Measurements from ENCODE around the gene TMPRSS3. TPM values are rescaled to one million over a fixed set of nuclear protein-coding genes. Genes with fewer than 3 reads are reported as not detected.

Gene TMPRSS3
- total RNA-seq, 6 experiments from 2014 or later = 0.22 to 0.97 (median 0.71) TPM

DNA sequence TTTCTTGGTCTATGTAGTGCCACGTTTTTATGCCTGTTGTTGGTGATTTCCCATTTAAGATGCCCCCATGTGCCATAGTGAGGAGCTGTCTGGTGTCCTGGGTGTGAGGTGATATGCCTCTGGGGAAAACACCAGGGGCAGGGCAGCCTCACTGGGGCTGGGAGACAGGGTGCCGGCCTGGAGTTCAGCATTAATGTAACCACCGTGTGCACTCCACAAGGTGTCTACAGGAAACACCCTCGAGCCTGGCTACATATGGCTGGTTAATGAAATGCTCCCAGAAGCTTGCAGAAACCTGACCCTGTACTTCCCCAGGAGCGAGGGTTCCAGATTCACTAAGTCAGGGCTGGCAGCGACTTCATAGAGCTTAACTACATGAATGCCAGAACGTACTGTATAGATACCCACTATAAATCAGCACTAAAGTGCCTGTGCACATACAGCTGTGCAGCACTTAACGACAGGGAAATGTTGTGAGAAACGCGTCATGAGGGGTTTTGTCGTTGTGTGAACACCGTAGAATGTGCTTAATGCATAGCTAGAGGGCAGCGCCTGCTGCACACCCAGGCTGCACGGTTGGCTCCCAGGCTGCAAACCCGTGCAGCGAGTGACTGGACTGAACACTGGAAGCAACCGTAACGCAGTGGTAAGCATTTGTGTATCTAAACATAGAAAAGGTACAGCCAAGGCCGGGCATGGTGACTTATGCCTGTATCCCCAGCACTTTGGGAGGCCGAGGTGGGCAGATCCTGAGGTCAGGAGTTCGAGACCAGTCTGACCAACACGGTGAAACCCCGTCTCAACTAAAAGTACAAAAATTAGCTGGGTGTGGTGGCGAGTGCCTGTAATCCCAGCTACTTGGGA, 55.4 kb downstream of the TMPRSS3 start:
- ATAC-seq (no peak), DNase-seq (peak in 1 of 3 donors; percentile 23)
- Histone ChIP-seq H3K4me3 (no peak overlapping the region), H3K36me3 (no peaks in the 10 kb centered on the region), H3K4me1 (no peaks in the 10 kb centered on the region), H3K27me3 (peaks cover 0 to 5% of the 10 kb centered on the region in 2 donors), H3K9me3 (no peaks in the 10 kb centered on the region), H3K27ac (no peak overlapping the region)
- intact Hi-C loops (cut with DNase I) = no loop called here
- no peak for TF ChIP-seq POLR2A (IDR thresholded peaks at IDR 0.05)
- TF ChIP-seq, protein P1, sequence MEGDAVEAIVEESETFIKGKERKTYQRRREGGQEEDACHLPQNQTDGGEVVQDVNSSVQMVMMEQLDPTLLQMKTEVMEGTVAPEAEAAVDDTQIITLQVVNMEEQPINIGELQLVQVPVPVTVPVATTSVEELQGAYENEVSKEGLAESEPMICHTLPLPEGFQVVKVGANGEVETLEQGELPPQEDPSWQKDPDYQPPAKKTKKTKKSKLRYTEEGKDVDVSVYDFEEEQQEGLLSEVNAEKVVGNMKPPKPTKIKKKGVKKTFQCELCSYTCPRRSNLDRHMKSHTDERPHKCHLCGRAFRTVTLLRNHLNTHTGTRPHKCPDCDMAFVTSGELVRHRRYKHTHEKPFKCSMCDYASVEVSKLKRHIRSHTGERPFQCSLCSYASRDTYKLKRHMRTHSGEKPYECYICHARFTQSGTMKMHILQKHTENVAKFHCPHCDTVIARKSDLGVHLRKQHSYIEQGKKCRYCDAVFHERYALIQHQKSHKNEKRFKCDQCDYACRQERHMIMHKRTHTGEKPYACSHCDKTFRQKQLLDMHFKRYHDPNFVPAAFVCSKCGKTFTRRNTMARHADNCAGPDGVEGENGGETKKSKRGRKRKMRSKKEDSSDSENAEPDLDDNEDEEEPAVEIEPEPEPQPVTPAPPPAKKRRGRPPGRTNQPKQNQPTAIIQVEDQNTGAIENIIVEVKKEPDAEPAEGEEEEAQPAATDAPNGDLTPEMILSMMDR (IDR thresholded peaks at IDR 0.05) = no peak
- 85% methylated on average over 19 of the region's 24 CpGs for WGBS (ENCODE audit: insufficient coverage, low coverage, low lambda C conversion rate, missing lambda C conversion rate)

DNA sequence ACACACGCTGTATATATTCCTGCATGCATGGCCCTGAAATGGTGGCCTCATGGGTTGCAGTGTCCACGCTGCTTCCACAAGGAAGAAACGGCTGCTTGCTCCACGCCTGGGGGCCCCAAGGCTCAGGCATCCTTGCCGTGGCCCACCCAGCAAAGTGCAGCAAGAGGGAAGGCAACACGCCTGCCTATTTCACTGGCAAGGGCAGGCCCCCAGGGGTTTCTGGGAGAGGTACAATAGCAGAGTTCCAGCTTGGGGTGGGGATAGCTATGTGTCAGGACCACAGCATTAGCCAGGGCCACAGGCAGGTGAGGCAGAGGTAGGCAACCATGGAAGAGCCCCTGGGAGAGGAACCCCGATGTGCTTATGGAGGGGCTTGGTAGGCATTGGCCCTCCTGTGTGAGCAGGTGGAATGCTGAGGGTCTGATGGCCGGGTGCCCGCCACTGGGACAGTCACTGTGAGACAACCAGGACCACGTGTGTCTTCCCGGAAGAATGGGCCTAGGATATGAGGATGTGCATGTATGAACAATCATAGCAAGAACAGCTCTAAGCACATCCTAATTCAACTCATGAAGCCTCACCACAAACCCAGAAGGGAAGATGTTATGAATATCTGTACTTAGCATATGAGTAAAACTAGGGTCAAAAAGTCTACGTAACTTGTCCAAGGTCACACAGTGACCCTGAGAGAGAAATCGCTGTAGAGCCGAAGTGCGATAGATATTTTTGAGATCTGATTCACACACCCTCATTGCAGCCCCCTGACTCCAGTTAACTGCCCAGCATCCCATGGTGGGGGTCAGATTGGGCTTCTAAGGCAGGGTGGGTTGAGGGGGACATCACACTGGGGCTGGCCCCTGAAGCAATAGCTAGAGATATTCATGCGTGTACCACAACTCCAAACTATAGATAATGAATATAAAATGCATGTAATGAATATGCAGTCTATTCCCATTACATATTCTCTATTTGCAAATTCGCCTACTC, 56.8 kb downstream of the TMPRSS3 start:
- no peaks in the 10 kb centered on the region for H3K36me3 ChIP-seq
- peaks cover 0 to 5% of the 10 kb centered on the region in 2 donors for H3K27me3 ChIP-seq
- 84% methylated on average over 8 of the region's 17 CpGs for WGBS (ENCODE audit: insufficient coverage, low coverage, low lambda C conversion rate, missing lambda C conversion rate)
- H3K9me3 ChIP-seq = no peaks in the 10 kb centered on the region
- no peak overlapping the region for H3K4me3 ChIP-seq
- no peaks in the 10 kb centered on the region for H3K4me1 ChIP-seq
- TF ChIP-seq, protein P1 (IDR thresholded peaks at IDR 0.05) = no peak
- no peak for TF ChIP-seq POLR2A (IDR thresholded peaks at IDR 0.05)
- no peak overlapping the region for H3K27ac ChIP-seq
- ATAC-seq (no peak), DNase-seq (peak in 1 of 3 donors; percentile 29)
- intact Hi-C loops (cut with DNase I) = no loop called here

DNA sequence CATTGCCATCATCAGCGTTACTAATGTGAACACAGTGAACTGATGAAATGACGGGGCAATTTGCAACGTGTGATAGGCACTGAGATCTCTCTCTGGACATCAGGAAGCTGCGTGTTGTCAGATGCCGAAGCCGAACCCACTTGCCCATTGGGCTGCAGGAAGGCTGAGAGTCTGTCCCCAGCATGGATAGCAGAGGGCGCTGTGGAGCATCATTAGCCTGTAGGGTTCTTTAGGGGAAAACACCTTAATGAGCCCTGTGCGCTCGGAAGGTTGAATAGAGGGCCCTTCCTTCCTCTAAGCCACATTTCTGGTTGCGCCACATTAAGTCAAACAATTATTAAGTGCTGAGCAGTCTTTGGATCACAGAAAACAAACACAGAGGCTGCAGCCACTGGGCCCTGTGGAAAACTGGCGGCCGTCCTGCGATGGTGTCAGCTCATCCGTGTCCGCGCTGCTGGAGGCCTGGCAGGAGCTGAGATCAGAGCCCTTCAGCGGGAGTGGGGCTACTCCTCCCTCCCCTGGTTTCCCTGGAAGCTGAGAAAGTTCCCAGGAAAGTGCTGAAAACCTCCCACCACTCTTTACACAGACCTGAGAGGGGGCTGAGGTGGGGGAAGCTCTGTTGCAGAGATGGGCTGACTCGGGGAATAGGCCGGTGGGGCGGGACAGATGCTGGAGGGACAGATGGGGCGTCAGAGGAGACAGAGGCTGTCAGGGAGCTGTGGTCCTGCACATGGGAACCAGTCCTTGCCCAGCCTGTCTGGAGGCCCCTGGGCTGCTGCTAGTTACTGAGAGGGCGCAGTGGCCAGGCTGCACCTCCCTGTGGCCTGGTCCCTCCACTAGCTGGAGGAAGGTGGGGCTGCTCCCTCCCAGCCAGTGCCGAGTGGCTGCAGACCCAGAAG, 57.8 kb downstream of the TMPRSS3 start:
- Histone ChIP-seq H3K4me3 (no peak overlapping the region), H3K36me3 (no peaks in the 10 kb centered on the region), H3K4me1 (no peaks in the 10 kb centered on the region), H3K9me3 (no peaks in the 10 kb centered on the region), H3K27me3 (peaks cover 0 to 5% of the 10 kb centered on the region in 2 donors), H3K27ac (no peak overlapping the region)
- peak; percentile 93 to 97 (median 94) for ATAC-seq
- TF ChIP-seq, protein P1 (IDR thresholded peaks at IDR 0.05) = peak; percentile 63 to 74 (median 72)
- TF ChIP-seq POLR2A (IDR thresholded peaks at IDR 0.05) = no peak
- DNase-seq = peak; percentile 71 to 77 (median 76)
- WGBS (ENCODE audit: insufficient coverage, low coverage, low lambda C conversion rate, missing lambda C conversion rate) = 28% methylated on average over 8 of the region's 23 CpGs
- intact Hi-C loops (cut with DNase I) = no loop called here

DNA sequence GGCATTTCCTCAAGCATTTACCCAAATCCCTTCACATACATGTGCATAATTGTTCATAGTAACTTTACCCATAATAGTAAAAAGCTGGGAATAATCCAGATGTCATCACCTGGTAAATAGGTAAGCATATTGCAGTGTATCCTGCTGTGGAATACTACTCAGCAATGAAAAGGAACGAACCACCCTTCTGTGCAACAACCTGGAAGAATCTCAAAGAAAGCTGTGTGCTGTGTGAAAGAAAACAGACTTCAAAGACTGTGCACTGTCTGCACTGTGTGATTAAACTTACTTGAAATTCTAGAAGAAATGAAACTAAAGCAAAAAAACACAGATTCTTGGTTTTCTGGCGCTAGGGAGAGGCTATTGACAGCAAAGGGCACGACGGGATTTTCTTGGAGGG, 58.6 kb downstream of the TMPRSS3 start:
- no peak for ATAC-seq
- DNase-seq = no peak
- Histone ChIP-seq H3K27ac (no peak overlapping the region), H3K4me1 (no peaks in the 10 kb centered on the region), H3K9me3 (no peaks in the 10 kb centered on the region), H3K36me3 (no peaks in the 10 kb centered on the region), H3K27me3 (peaks cover 0 to 5% of the 10 kb centered on the region in 2 donors), H3K4me3 (no peak overlapping the region)
- 84% methylated on average over 4 of the region's 4 CpGs for WGBS (ENCODE audit: insufficient coverage, low coverage, low lambda C conversion rate, missing lambda C conversion rate)
- TF ChIP-seq, protein P1 (IDR thresholded peaks at IDR 0.05) = no peak
- no peak for TF ChIP-seq POLR2A (IDR thresholded peaks at IDR 0.05)
- intact Hi-C loops (cut with DNase I) = no loop called here
